Activated T-cell treated with anti-CD3 and anti-CD28 coated beads for 4 hours (primary cell): ENCODE measurements around the gene IRF2BP2.

Source experiments
- DNase-seq: peaks from one replicate; pipeline ENCODE4 v3.0.0-alpha.2; 2020

The IRF2BP2 gene

GRCh38 chr1:234582681-234583301 lies 27.2 kb downstream of the IRF2BP2 start:
- no peak for DNase-seq

- no peak for DNase-seq
Measured at GRCh38 chr1:234582186-234582585, 27.8 kb downstream of the IRF2BP2 start.

- no peak for DNase-seq
Measured at GRCh38 chr1:234581063-234581714, 28.8 kb downstream of the IRF2BP2 start.

- no peak for DNase-seq
Measured at GRCh38 chr1:234579967-234580366, 30.0 kb downstream of the IRF2BP2 start.

GRCh38 chr1:234578735-234579134 lies 31.2 kb downstream of the IRF2BP2 start:
- DNase-seq = no peak

- no peak for DNase-seq
Measured at GRCh38 chr1:234578087-234578486, 31.9 kb downstream of the IRF2BP2 start.

GRCh38 chr1:234573711-234574299 lies 36.2 kb downstream of the IRF2BP2 start:
- no peak for DNase-seq

GRCh38 chr1:234572966-234573365 lies 37.0 kb downstream of the IRF2BP2 start:
- no peak for DNase-seq

- DNase-seq = no peak
Measured at GRCh38 chr1:234571702-234572101, 38.3 kb downstream of the IRF2BP2 start.

- DNase-seq = no peak
Measured at GRCh38 chr1:234570329-234571120, 39.5 kb downstream of the IRF2BP2 start.

GRCh38 chr1:234568345-234568744 lies 41.6 kb downstream of the IRF2BP2 start:
- DNase-seq = no peak

GRCh38 chr1:234565132-234565531 lies 44.8 kb downstream of the IRF2BP2 start:
- no peak for DNase-seq

GRCh38 chr1:234564035-234565029 lies 45.6 kb downstream of the IRF2BP2 start:
- DNase-seq = no peak

- DNase-seq = no peak
Measured at GRCh38 chr1:234562334-234562733, 47.6 kb downstream of the IRF2BP2 start.

GRCh38 chr1:234561319-234561718 lies 48.7 kb downstream of the IRF2BP2 start:
- DNase-seq = no peak

- no peak for DNase-seq
Measured at GRCh38 chr1:234559902-234560676, 49.9 kb downstream of the IRF2BP2 start.

GRCh38 chr1:234559152-234559901 lies 50.7 kb downstream of the IRF2BP2 start:
- no peak for DNase-seq

GRCh38 chr1:234558330-234558836 lies 51.6 kb downstream of the IRF2BP2 start:
- no peak for DNase-seq

GRCh38 chr1:234556245-234556943 lies 53.6 kb downstream of the IRF2BP2 start:
- DNase-seq = no peak
